ENCODE measurements around the gene CAMK2D.

Gene CAMK2D

DNA sequence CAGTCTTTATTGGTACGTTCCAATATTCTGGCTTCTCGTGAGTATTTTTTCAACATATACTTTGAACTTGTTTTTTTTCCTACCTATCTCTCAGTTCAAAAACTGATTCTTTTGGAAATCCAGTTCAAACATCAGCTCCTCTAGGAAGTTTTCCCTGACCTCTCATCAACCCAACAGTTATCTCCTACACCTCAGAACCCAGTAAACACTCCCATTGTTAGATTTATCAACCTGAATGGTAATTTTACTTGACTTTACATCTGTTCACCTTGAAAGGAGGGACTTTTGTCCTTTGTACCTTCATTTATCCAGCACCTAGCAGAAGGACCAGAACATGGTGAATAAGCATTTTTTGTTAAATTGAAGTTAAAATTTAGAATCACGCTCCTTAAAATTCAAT, 13.6 kb downstream of the CAMK2D start:
- no peaks in the 10 kb centered on the region; the same call in 1 of the 2 replicates for H3K36me3 ChIP-seq (ENCODE audit: control insufficient read depth, insufficient read depth, low read length)

DNA sequence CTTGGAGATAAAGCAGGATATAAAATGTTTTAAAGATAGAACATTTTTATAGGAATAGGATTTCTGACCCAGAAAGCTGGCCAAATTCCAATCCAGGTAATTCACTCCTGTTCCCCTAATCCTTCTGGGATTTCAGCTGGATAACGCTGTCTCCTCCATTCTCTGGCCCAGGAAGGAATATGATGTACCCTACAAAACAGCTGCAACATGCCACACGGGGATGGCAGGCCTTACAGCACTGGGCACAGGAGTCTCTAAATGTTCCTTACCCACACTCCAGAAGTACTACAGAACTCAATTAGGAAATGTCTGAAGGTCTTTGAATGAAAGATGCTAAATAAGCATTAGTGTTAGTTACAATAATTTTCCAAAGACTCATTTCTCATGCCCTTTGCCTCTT, 15.8 kb downstream of the CAMK2D start:
- TF ChIP-seq, protein P1, sequence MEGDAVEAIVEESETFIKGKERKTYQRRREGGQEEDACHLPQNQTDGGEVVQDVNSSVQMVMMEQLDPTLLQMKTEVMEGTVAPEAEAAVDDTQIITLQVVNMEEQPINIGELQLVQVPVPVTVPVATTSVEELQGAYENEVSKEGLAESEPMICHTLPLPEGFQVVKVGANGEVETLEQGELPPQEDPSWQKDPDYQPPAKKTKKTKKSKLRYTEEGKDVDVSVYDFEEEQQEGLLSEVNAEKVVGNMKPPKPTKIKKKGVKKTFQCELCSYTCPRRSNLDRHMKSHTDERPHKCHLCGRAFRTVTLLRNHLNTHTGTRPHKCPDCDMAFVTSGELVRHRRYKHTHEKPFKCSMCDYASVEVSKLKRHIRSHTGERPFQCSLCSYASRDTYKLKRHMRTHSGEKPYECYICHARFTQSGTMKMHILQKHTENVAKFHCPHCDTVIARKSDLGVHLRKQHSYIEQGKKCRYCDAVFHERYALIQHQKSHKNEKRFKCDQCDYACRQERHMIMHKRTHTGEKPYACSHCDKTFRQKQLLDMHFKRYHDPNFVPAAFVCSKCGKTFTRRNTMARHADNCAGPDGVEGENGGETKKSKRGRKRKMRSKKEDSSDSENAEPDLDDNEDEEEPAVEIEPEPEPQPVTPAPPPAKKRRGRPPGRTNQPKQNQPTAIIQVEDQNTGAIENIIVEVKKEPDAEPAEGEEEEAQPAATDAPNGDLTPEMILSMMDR (IDR thresholded peaks at IDR 0.05; ENCODE audit: insufficient read depth, low read length, poor library complexity, severe bottlenecking): no peak

More for the DNA sequence above, 13.6 kb downstream of the CAMK2D start:
- Histone ChIP-seq H3K27me3 (replicated peaks; ENCODE audit: control insufficient read depth, insufficient read depth, low read length) (no peaks in the 10 kb centered on the region), H3K4me3 (replicated peaks; ENCODE audit: low read depth, low read length) (no peak overlapping the region)
- no peak for DNase-seq (ENCODE audit: extremely low read depth, insufficient read length)
- TF ChIP-seq, protein P1 (IDR thresholded peaks at IDR 0.05; ENCODE audit: insufficient read depth, low read length, poor library complexity, severe bottlenecking): no peak

DNA sequence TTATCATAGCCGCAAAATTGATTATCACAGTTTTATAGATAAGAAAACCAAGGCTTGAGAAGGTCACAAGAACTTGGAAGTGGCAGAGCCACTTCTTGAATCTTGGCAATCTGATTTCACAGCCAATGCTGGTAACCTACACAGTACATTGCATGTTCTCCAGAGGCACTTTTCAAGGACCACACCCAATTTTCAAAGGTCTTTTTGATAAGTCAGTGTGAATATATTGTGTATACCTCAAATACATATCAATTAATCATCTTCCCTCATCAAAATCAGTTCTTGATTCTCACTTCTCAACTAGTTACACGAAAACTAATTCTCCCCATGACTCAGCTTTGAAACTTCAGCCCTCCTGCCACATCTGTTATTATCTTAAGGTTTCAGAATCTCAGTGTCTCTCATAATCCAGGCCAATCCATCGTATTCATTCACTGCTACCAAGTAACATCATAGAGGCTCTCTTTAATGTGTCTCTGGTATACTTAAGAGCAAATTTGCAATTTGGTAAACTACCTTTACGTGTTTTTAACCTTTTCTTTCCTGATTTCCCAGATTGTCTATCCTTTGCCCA, 16.8 kb downstream of the CAMK2D start:
- DNase-seq (ENCODE audit: extremely low read depth, insufficient read length): no peak
- Histone ChIP-seq H3K4me3 (replicated peaks; ENCODE audit: low read depth, low read length) (no peak overlapping the region), H3K36me3 (ENCODE audit: control insufficient read depth, insufficient read depth, low read length) (no peaks in the 10 kb centered on the region), H3K27me3 (replicated peaks; ENCODE audit: control insufficient read depth, insufficient read depth, low read length) (no peaks in the 10 kb centered on the region)
- TF ChIP-seq, protein P1 (IDR thresholded peaks at IDR 0.05; ENCODE audit: insufficient read depth, low read length, poor library complexity, severe bottlenecking): no peak

More for the DNA sequence above, 15.8 kb downstream of the CAMK2D start:
- Histone ChIP-seq H3K27me3 (replicated peaks; ENCODE audit: control insufficient read depth, insufficient read depth, low read length) (no peaks in the 10 kb centered on the region), H3K36me3 (ENCODE audit: control insufficient read depth, insufficient read depth, low read length) (no peaks in the 10 kb centered on the region; the same call in 1 of the 2 replicates), H3K4me3 (replicated peaks; ENCODE audit: low read depth, low read length) (no peak overlapping the region)
- DNase-seq (ENCODE audit: extremely low read depth, insufficient read length): no peak

DNA sequence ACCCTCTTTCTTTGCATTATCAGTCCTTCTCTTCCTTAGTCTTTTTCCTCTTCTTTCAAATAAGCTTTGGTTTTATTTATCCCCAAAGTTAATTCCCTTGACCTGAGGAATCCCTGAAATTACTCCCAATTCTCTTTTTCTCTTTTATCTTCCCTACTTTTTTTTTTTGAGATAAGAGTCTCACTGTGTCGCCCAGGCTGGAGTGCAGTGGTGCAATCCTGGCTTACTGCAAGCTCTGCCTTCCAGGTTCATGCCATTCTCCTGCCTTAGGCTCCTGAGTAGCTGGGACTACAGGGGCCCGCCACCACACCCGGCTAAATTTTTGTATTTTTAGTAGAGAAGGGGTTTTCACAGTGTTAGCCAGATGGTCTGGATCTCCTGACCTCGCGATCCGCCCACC, 17.8 kb downstream of the CAMK2D start:
- H3K36me3 ChIP-seq (ENCODE audit: control insufficient read depth, insufficient read depth, low read length): no peaks in the 10 kb centered on the region
- DNase-seq (ENCODE audit: extremely low read depth, insufficient read length): no peak

DNA sequence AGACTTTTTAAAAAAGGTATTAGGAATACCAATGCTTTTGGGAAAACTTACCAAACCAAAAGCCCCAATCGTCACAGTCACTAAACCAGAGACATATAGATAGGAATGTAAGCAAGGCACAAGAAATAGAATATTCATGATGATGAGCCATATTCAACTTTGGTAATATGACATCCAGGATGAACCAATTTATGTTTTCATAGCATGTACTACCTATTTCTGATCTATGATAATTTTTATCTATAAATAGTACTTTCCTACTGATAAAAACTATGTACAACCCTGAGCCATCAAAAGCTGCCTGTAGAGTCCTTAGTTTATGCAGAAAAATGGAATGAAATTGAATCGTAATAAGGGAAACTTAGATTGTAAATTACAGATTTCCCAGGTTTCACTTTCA, 18.9 kb downstream of the CAMK2D start:
- no peaks in the 10 kb centered on the region for H3K27me3 ChIP-seq (replicated peaks; ENCODE audit: control insufficient read depth, insufficient read depth, low read length)
- no peak for DNase-seq (ENCODE audit: extremely low read depth, insufficient read length)
- H3K4me3 ChIP-seq (replicated peaks; ENCODE audit: low read depth, low read length): no peak overlapping the region
- TF ChIP-seq, protein P1 (IDR thresholded peaks at IDR 0.05; ENCODE audit: insufficient read depth, low read length, poor library complexity, severe bottlenecking): no peak
- H3K36me3 ChIP-seq (ENCODE audit: control insufficient read depth, insufficient read depth, low read length): no peaks in the 10 kb centered on the region

More for the DNA sequence above, 17.8 kb downstream of the CAMK2D start:
- no peak overlapping the region for H3K4me3 ChIP-seq (replicated peaks; ENCODE audit: low read depth, low read length)
- no peaks in the 10 kb centered on the region for H3K27me3 ChIP-seq (replicated peaks; ENCODE audit: control insufficient read depth, insufficient read depth, low read length)
- TF ChIP-seq, protein P1 (IDR thresholded peaks at IDR 0.05; ENCODE audit: insufficient read depth, low read length, poor library complexity, severe bottlenecking): no peak

DNA sequence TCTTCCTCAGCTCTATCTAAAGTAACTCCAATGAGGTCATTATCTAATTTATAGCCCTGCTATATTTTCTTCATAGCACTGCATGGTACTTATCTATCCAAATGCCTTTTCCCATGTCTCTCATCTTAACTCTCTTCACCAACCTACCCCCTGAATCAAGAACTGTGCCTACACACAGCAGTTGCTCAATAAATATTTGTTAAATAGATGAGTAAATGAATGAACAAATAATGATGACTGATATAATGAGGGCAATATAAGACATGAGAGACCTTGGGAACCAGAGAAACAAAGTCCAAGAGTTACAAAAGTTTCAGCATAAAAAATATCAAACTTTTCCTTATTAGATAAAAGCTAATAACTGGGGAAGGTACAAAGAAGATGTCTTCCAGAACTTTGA, 19.6 kb downstream of the CAMK2D start:
- DNase-seq (ENCODE audit: extremely low read depth, insufficient read length): no peak
- TF ChIP-seq, protein P1 (IDR thresholded peaks at IDR 0.05; ENCODE audit: insufficient read depth, low read length, poor library complexity, severe bottlenecking): no peak
- Histone ChIP-seq H3K27me3 (replicated peaks; ENCODE audit: control insufficient read depth, insufficient read depth, low read length) (no peaks in the 10 kb centered on the region), H3K36me3 (ENCODE audit: control insufficient read depth, insufficient read depth, low read length) (no peaks in the 10 kb centered on the region), H3K4me3 (replicated peaks; ENCODE audit: low read depth, low read length) (no peak overlapping the region)

All from GM06990 (cell line).